Spleen (tissue), 7 donors: ENCODE data around the gene CRACR2A.

Experiments
- POLR2A ChIP-seq, 3 donors: fragments of 450-650 bp; IDR thresholded peaks; one replicate each; pipeline ENCODE4 v1.5.1; 2017; ENCODE audit warnings: antibody characterized with exemption in 3 of 3, mild to moderate bottlenecking in 1 of 3
- TF ChIP-seq, protein P1 (sequence below), 11 experiments: fragments of 200-600 bp in 7 of 11; fragments of 450-650 bp in 4 of 11; sonication (generic) in 4 of 11; IDR thresholded peaks in 8 of 11; conservative IDR thresholded peaks in 3 of 11; 1 replicate in 7 of 11; 2 replicates in 4 of 11; pipeline versions ENCODE4 v1.4.0 to v1.8.0; 2016 to 2021; ENCODE audit warnings: antibody characterized with exemption in 11 of 11, inconsistent platforms in 4 of 11, mild to moderate bottlenecking in 1 of 11
- donor health status: DM: no; HTN: no; CAD: no; lungs with moderate emphysema.
- donor health status: DM: no; HTN: no; CAD: no.
- donor health status: DM: no; HTN: no; CAD: no.

DNA sequence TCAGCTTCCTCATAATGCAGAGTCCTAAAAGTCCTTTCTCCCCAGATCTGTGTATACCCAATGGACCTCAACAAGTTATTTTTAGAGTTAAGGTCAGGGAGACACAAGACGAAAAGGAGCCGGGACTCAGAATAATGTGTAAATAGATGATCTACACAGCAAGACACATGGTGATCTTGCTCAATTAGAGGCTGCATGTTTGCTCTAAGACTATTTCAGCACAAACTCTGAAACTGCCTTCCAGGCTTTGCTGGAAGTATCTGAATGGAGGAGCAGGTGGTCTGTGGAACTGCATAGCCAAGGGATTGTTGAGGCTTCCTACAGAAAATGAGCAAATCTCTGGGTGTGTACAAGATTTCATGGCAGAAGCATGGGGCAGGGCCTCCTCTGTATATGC, 80.8 kb downstream of the CRACR2A start:
- TF ChIP-seq, protein P1, sequence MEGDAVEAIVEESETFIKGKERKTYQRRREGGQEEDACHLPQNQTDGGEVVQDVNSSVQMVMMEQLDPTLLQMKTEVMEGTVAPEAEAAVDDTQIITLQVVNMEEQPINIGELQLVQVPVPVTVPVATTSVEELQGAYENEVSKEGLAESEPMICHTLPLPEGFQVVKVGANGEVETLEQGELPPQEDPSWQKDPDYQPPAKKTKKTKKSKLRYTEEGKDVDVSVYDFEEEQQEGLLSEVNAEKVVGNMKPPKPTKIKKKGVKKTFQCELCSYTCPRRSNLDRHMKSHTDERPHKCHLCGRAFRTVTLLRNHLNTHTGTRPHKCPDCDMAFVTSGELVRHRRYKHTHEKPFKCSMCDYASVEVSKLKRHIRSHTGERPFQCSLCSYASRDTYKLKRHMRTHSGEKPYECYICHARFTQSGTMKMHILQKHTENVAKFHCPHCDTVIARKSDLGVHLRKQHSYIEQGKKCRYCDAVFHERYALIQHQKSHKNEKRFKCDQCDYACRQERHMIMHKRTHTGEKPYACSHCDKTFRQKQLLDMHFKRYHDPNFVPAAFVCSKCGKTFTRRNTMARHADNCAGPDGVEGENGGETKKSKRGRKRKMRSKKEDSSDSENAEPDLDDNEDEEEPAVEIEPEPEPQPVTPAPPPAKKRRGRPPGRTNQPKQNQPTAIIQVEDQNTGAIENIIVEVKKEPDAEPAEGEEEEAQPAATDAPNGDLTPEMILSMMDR (IDR thresholded peaks at IDR 0.05 in 8 of 11, conservative IDR thresholded peaks at IDR 0.05 in 3 of 11), result no peak
- TF ChIP-seq POLR2A (IDR thresholded peaks at IDR 0.05), result no peak
